Activated CD8-positive, alpha-beta memory T cell treated with anti-CD3 and anti-CD28 coated beads for 24 hours (primary cell): ENCODE data around the gene PLPP2.

ENCODE experiments used
- DNase-seq: peaks from one replicate; pipeline ENCODE4 v3.0.0-alpha.2; 2020

Gene PLPP2

GRCh38 chr19:291006-291521 lies at the start of gene PLPP2:
PLPP2 (minus strand) TSS chr19:291403; CDS start chr19:291336, 67 bp downstream.
- peak; percentile 65 for DNase-seq

GRCh38 chr19:340620-341385 lies 49.6 kb upstream of the PLPP2 start:
- no peak for DNase-seq

- DNase-seq: no peak
Observed at GRCh38 chr19:339262-339887, 48.2 kb upstream of the PLPP2 start.

GRCh38 chr19:338421-338820 lies 47.2 kb upstream of the PLPP2 start:
- DNase-seq: no peak

- DNase-seq: no peak
Observed at GRCh38 chr19:336067-336614, 44.9 kb upstream of the PLPP2 start.

GRCh38 chr19:335486-336066 lies 44.4 kb upstream of the PLPP2 start:
- DNase-seq: no peak

- no peak for DNase-seq
Observed at GRCh38 chr19:335072-335471, 43.9 kb upstream of the PLPP2 start.

- DNase-seq: no peak
Observed at GRCh38 chr19:334296-335071, 43.3 kb upstream of the PLPP2 start.

- DNase-seq: no peak
Observed at GRCh38 chr19:330503-330902, 39.3 kb upstream of the PLPP2 start.

GRCh38 chr19:329876-330275 lies 38.7 kb upstream of the PLPP2 start:
- DNase-seq: no peak

- no peak for DNase-seq
Observed at GRCh38 chr19:328025-328505, 36.9 kb upstream of the PLPP2 start.

- no peak for DNase-seq
Observed at GRCh38 chr19:327291-328024, 36.3 kb upstream of the PLPP2 start.

- no peak for DNase-seq
Observed at GRCh38 chr19:326871-327270, 35.7 kb upstream of the PLPP2 start.

- no peak for DNase-seq
Observed at GRCh38 chr19:325937-326565, 34.8 kb upstream of the PLPP2 start.

GRCh38 chr19:325173-325936 lies 34.2 kb upstream of the PLPP2 start:
- DNase-seq: no peak

GRCh38 chr19:324716-325115 lies 33.5 kb upstream of the PLPP2 start:
- no peak for DNase-seq

- DNase-seq: no peak
Observed at GRCh38 chr19:322616-323015, 31.4 kb upstream of the PLPP2 start.

GRCh38 chr19:318509-318774 lies 27.2 kb upstream of the PLPP2 start:
- no peak for DNase-seq

GRCh38 chr19:317710-318508 lies 26.7 kb upstream of the PLPP2 start:
- DNase-seq: no peak

GRCh38 chr19:315811-316210 lies 24.6 kb upstream of the PLPP2 start:
- DNase-seq: no peak
